GM18519 (cell line): Measurements from ENCODE around the gene PHF20.
"Not testable (repeated sequence)": the region's sequence is repeated elsewhere in the genome, so short reads cannot be mapped to it uniquely, and the experiment has no call there.

Experiments used
- ATAC-seq: cut with Tn5 transposase; IDR thresholded peaks from one replicate; pipeline ENCODE4 v1.9.1; 2021; ENCODE audit warnings: mild to moderate bottlenecking, moderate library complexity; ENCODE audit not compliant: unreplicated experiment, low FRiP score

PHF20 gene

DNA sequence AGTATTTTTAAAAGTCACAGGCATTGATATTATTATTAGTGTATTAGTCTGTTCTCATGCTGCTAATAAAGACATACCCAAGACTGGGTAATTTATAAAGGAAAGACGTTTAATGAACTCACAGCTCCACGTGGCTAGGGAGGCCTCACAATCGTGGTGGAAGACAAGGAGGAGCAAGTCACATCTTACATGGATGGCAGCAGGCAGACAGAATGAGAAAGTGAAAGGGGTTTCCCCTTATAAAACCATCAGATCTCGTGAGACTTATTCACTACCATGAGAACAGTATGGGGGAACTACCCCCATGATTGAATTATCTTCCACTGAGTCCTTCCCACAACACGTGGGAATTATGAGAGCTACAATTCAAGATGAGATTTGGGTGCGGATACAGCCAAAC, 187.5 kb downstream of the PHF20 start:
- not testable (repeated sequence) for ATAC-seq

GRCh38 chr20:35963878-35964277, 192.1 kb downstream of the PHF20 start:
- no peak for ATAC-seq

DNA sequence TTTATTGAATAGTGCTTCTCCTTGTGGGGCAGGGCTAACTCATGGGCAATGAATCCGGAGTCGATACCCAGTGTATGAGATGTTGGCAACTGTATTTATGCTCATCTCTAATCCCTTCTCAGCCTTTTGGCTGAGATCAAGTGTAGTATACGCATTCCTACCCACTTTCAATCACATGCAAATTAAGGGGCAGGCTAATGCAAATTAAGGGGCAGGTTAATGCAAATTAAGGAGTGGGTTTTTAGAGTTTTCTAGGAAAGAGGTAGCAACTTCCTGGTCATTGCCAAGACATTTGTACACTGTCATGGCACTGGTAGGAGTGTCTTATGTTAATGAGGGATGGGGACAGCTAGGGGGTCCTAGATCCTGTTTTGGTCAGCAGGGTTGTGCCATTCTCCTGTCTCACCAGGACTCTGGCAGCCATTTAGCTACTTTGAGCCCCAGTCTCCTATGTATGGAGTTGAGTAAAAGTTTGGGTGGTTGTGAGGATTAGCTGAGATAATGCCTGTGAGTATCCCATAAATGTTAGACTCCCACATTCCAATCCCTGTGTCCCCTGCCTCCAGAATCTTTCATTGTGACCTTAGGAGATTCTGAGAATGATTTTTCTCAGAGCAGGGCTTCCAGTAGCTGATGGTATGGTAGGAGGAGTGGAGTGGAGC, 196.3 kb downstream of the PHF20 start, which contains the start of gene CNBD2:
TSS of gene CNBD2 (plus strand) at position 612 of the 662 bp plus-strand sequence. CDS start 173 bp downstream, outside the sequence.
- ATAC-seq, result no peak

- ATAC-seq, result no peak
These were observed 197.1 kb downstream of the PHF20 start for GRCh38 chr20:35968930-35969329.

- ATAC-seq, result no peak
These were observed 200.2 kb downstream of the PHF20 start for GRCh38 chr20:35971981-35972380.

DNA sequence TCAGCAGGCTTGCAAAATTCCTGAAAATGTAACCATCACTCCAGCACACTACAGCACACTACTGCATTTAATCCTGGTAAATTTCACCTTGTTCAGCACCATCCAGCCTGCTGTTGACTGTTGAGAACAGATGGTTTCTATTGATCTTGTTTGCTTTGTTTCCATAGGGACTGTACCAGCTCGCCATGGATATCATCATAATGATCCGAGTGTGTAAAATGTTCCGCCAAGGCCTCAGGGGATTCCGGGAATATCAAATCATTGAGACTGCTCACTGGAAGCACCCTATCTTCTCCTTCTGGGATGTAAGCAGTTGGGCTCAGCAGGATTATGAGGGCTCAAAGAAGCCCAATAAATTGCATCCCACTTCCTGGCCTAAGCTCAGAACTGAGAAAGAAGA, 200.6 kb downstream of the PHF20 start:
- no peak for ATAC-seq

- ATAC-seq, result no peak
These were observed 202.4 kb downstream of the PHF20 start for GRCh38 chr20:35974256-35974655.

DNA sequence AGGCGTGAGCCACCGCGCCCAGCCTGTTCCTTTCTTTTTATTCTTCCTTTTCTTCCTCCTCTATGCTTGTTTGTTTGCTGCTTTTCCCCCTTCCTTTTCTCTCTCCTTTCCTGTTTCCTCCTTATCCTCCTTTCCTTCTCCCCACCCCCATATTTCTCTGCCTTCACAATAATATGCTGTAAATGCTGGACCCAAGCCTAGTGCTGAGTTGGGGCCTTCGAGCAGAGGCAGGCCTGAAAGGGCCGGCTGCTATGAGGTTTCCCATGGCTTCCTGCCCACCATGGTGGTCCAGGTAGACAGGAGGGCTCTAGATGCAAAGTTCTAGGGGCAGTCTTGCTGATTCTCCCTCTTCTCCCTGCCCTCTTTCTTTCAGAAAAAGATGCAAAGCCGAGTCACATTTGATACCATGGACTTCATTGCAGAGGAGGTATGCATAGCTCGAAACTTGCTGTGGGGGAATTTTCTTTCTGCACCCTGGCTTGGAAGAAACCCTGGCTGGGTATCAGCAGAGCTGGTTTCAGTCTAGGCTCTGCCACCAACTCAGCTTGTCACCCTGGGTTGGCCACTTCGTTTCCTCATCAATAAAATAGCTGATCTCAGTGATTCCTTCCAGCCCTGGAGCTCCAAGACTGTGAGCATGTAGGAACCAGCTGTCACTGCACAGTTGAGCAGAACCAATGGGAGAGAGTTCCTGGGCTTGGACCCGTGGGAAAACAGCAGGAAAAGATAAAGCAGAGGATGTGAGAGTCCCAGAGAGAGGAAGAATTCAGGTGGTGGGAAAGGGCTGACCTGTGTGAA, 204.0 kb downstream of the PHF20 start:
- no peak for ATAC-seq

- no peak for ATAC-seq
These were observed 206.3 kb downstream of the PHF20 start for GRCh38 chr20:35978041-35978513.

GRCh38 chr20:35979544-35979943, 207.7 kb downstream of the PHF20 start:
- ATAC-seq, result no peak

GRCh38 chr20:35981969-35982368, 210.2 kb downstream of the PHF20 start:
- no peak for ATAC-seq

DNA sequence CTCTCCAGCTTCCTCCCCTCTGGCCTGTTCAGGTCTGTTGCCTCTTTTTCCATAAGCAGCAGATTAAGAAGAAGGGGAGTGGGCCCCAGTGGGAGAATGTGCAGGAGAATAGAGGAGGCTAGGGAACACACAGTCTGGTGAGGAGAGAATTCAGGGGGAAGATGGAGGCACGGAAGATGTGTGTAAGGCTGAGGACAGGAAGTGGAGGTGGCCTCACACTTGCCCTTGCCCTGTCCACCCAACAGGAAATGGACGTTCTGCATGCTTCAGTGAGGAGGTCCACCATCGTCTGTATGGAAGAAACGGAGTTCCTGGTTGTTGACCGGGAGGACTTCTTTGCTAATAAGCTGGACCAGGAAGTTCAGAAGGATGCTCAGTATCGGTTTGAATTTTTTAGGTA, 212.6 kb downstream of the PHF20 start:
- no peak for ATAC-seq

DNA sequence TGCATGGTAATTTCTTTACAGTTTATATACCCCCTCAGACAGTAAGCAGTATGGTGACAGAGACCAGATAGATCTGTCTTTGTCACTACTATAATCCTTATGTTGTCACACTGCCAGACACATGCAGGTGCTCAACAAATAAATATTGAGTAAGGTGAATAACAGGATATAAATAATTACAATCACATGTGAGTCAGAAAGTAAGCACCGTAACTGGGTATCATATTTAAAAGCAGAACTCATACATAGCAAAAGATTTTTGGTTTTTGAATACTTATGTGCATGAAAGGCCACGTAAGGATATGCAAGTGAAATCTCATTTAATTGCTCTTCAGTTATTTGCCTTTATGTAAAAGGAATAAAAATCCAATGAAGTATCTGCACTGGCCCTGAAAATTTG, 214.0 kb downstream of the PHF20 start:
- ATAC-seq, result no peak

DNA sequence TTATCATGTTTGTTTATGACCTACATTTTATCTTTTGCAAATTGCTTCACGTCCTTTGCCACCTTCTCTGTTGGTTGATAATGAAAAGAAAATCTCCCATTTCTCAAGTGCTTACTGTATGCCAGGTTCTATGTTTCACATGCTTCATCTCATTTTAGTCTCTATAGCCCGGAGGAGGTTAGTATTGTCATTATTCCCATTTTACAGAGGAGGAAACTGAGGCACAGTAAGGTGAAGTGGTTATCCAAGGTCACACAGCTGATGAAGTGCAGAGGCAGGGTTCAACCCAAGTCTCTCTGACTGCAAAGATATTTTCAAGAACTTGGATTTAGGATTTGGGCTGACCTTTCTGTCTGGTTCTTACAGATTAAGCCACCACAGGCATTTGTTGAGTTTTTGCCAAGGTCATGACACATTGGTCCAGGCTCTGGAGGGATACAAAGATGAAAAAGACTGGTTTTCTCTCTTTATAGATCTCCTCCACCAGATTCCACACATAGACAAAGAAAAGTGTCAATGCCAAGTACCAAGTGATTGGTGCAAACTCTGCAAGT, 217.2 kb downstream of the PHF20 start:
- no peak for ATAC-seq

DNA sequence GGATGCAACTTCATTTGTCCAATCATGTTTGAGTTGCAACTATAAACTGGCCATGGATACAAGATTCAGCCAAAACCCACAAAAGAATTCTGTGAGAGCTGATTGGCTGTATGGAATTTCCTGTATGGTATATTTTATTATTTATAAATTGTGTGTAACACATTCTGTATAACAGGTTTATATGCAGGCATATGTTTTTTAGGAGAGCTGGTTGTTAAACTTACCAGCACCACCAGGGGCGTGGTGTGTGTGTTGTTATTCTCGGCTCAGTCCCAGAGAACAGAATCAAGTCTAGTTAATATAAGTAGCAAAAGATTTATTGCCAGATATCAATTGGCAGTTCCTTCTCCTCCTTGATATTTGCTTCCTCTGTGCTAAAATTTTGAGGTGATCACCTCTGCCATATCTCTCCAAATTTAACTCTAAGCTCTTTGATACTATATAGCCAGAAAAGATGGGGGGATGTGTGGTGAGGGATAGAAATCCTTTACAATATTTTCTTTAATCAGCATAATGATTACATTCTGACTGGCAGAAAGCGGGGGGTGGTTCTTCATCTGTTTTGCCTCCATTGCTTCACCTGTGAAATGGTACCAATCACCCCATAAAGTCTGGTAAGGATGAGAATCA, 219.4 kb downstream of the PHF20 start:
- no peak for ATAC-seq

GRCh38 chr20:35992713-35993335, 221.0 kb downstream of the PHF20 start:
- ATAC-seq, result no peak

DNA sequence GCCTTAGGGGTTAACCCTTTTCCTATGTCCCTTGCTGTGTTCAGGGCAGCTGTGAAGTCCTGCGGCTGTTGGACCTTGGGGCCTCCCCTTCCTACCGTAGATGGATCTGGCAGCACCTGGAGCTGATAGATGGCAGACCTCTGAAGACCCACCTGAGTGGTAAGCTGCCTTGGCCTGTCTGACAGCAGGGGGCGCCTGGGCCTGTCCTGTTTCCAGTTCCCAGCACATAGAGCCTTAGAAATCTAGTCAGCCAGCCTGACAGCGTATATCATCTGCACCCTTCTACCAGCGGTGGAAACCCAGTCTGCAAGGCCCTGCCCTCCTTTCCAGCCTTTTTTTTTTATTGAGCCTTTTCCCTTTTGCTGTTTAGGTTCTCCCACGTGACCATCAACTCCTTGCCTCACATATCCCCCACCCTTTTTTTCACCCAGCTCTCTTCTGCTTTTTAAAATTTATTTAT, 223.2 kb downstream of the PHF20 start:
- ATAC-seq, result no peak

DNA sequence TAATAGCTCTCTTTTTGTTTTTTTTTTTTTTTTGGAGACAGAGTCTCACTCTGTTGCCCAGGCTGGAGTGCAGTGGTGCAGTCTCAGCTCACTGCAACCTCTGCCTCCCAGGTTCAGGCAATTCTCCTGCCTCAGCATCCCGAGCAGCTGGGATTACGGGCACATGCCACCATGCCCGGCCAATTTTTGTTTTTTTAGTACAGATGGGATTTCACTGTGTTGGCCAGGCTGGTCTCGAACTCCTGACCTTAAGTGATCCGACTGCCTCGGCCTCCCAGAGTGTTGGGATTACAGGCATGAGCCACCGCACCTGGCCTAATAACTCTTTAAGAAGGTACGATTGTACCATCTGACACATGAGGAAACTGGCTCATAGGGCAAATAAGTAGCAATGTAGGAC, 224.7 kb downstream of the PHF20 start:
- not testable (repeated sequence) for ATAC-seq
